Measurements from ENCODE around the gene TARS1.

DNA sequence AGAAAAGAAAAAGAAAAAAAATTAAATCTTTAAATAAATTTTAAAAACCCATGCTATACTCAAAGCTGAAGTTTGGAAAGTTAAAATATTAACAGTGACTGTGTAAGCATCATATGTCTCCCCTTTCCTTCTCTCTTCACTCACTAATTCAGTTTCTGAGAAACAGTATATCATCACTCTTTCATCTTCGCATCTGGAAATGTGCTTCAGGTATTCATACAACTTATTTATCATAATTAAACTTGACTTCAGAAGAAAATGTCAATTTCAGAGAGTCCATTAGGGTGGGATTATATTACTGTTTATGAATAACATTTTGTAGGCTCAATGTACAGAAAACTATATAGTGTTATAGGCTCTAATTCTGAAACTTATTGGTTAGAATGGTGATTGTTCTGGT, 29.3 kb upstream of the TARS1 start:
- no peak for TF ChIP-seq CTCF (conservative IDR thresholded peaks at IDR 0.05; ENCODE audit: low read length)
- TF ChIP-seq EZH2phosphoT487 (IDR thresholded peaks at IDR 0.05; ENCODE audit: borderline replicate concordance) = no peak

All from Loucy (cell line).